Ovary (tissue), 3 donors: ENCODE measurements around the gene WDFY1.

Experiments
- EP300 ChIP-seq: sonication (generic); formaldehyde crosslinking; IDR thresholded peaks from one replicate; pipeline ENCODE4 v1.6.1; 2017; ENCODE audit warnings: antibody characterized with exemption
- POLR2A ChIP-seq: fragments of 450-650 bp; IDR thresholded peaks from one replicate; pipeline ENCODE4 v1.6.1; 2017; ENCODE audit warnings: antibody characterized with exemption, mild to moderate bottlenecking, moderate library complexity
- TF ChIP-seq, protein P1 (sequence below), 3 donors: fragments of 450-650 bp in 2 of 3; fragments of 200-600 bp in 1 of 3; IDR thresholded peaks; one replicate each; pipeline versions ENCODE4 v1.5.1 to v1.8.0; 2016 to 2022; ENCODE audit warnings: antibody characterized with exemption in 3 of 3, mild to moderate bottlenecking in 1 of 3
- donor health status: DM: no; HTN: no; CAD: no.

DNA sequence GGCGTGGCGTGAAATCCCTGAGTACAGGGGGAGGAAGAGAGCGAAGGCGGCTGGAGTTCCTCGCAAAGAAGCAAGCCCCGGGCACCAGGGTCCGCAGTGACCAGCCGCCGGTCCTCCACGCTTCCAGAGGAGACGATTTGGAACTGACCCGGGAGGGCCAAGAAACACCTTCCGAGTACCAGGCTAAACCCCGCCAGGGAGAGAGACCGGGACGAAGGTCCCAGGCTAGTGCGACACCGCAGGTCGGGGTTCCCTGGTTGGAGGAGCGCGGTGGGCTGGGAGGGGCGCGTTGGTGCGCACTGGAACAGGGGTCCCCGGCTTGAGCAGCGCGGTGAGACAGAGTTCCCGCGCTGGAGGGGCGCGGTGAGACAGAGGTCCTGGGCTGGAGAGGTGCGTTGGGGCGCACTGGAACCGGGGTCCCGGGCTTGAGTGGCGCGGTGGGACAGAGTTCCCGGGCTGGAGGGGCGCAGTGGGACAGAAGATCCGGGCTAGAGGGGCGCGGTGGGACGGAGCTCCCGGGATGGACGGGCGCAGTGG is 901 bp downstream of the WDFY1 start:
- TF ChIP-seq POLR2A (no peak), EP300 (no peak)
- TF ChIP-seq, protein P1, sequence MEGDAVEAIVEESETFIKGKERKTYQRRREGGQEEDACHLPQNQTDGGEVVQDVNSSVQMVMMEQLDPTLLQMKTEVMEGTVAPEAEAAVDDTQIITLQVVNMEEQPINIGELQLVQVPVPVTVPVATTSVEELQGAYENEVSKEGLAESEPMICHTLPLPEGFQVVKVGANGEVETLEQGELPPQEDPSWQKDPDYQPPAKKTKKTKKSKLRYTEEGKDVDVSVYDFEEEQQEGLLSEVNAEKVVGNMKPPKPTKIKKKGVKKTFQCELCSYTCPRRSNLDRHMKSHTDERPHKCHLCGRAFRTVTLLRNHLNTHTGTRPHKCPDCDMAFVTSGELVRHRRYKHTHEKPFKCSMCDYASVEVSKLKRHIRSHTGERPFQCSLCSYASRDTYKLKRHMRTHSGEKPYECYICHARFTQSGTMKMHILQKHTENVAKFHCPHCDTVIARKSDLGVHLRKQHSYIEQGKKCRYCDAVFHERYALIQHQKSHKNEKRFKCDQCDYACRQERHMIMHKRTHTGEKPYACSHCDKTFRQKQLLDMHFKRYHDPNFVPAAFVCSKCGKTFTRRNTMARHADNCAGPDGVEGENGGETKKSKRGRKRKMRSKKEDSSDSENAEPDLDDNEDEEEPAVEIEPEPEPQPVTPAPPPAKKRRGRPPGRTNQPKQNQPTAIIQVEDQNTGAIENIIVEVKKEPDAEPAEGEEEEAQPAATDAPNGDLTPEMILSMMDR (IDR thresholded peaks at IDR 0.05), result no peak
